Smooth muscle cell (in vitro differentiated cells): ENCODE results near the gene BATF. TPM values are rescaled to one million over a fixed set of nuclear protein-coding genes. Genes with fewer than 3 reads are reported as not detected.

ENCODE experiments used
- DNase-seq: peaks from one replicate; lab custom pipeline; 2025; ENCODE audit not compliant: unreplicated experiment; lab: John Stamatoyannopoulos, UW
- H2AFZ ChIP-seq: fragments of 200-600 bp; sonication (generic); 2 replicates; pipeline ENCODE4 v1.6.0; 2016; ENCODE audit warnings: antibody characterized with exemption, low read depth, mild to moderate bottlenecking
- H3F3A ChIP-seq: fragments of 200-600 bp; sonication (generic); 2 replicates; pipeline ENCODE4 v1.6.0; 2017; ENCODE audit warnings: antibody characterized with exemption, low read depth
- H3K27ac ChIP-seq: fragments of 200-600 bp; sonication (generic); 2 replicates; pipeline ENCODE4 v1.5.1; 2016; ENCODE audit warnings: low read depth, mild to moderate bottlenecking
- H3K27me3 ChIP-seq: fragments of 200-600 bp; sonication (generic); 2 replicates; pipeline ENCODE4 v1.6.1; 2016; ENCODE audit warnings: low read depth, mild to moderate bottlenecking
- H3K36me3 ChIP-seq: fragments of 200-600 bp; sonication (generic); 2 replicates; pipeline ENCODE4 v1.5.1; 2016; ENCODE audit warnings: low read depth
- H3K4me1 ChIP-seq: fragments of 200-600 bp; sonication (generic); 2 replicates; pipeline ENCODE4 v1.5.1; 2016; ENCODE audit warnings: low read depth
- H3K4me2 ChIP-seq: fragments of 200-600 bp; sonication (generic); 2 replicates; pipeline ENCODE4 v1.6.0; 2016; ENCODE audit warnings: mild to moderate bottlenecking
- H3K4me3 ChIP-seq: fragments of 200-600 bp; sonication (generic); 2 replicates; pipeline ENCODE4 v1.5.1; 2016; ENCODE audit warnings: mild to moderate bottlenecking
- H3K79me2 ChIP-seq: fragments of 200-600 bp; sonication (generic); 2 replicates; pipeline ENCODE4 v1.6.0; 2016; ENCODE audit warnings: low read depth, mild to moderate bottlenecking
- H3K9ac ChIP-seq: fragments of 200-600 bp; sonication (generic); 2 replicates; pipeline ENCODE4 v1.6.0; 2016; ENCODE audit warnings: low read depth
- H3K9me3 ChIP-seq: fragments of 200-600 bp; sonication (generic); replicated peaks from 2 replicates; pipeline ENCODE4 v1.5.1; 2016; ENCODE audit warnings: low read depth
- H4K20me1 ChIP-seq: fragments of 200-600 bp; sonication (generic); 2 replicates; pipeline ENCODE4 v1.6.0; 2016; ENCODE audit warnings: low read depth
- CTCF ChIP-seq: fragments of 200-600 bp; sonication (generic); IDR thresholded peaks from 2 replicates; pipeline ENCODE4 v1.5.1; 2017; ENCODE audit warnings: borderline replicate concordance, mild to moderate bottlenecking, antibody characterized with exemption; ENCODE audit not compliant: insufficient read depth, poor library complexity, severe bottlenecking
- WGBS: methylation state at CpG from one replicate; pipeline ENCODE4 v1.1.7; 2016; ENCODE audit warnings: low lambda C conversion rate; 5-methylcytosine and 5-hydroxymethylcytosine counted together
- polyA plus RNA-seq: library from polyadenylated mRNA; unstranded; fragments of >200 nt; fragmentation: Nextera tagmentation; extraction: Ambion mirVana; gene quantifications from 2 replicates; pipeline ENCODE4 v1.2.1, GENCODE V29; 2016
- total RNA-seq: library from RNA; depleted of rRNA; stranded (reverse); fragments of >200 nt; gene quantifications from 2 replicates; pipeline ENCODE4 v1.2.3, GENCODE V29; 2014

BATF gene
- total and polyA plus RNA-seq, 2 experiments from 2014 or later: not detected

- Histone ChIP-seq H3K9ac (no peak overlapping the region), H4K20me1 (no peaks in the 10 kb centered on the region), H3K27me3 (no peaks in the 10 kb centered on the region), H3F3A (no peaks in the 10 kb centered on the region), H3K79me2 (no peaks in the 10 kb centered on the region), H3K27ac (no peak overlapping the region), H3K36me3 (no peaks in the 10 kb centered on the region), H3K9me3 (no peaks in the 10 kb centered on the region), H2AFZ (no peak overlapping the region), H3K4me2 (no peak overlapping the region), H3K4me1 (no peaks in the 10 kb centered on the region), H3K4me3 (no peak overlapping the region)
- DNase-seq: no peak
- WGBS: 90% methylated on average over 8 of the region's 8 CpGs
- no peak for TF ChIP-seq CTCF
Observed at GRCh38 chr14:75527449-75528163, 5.3 kb downstream of the BATF start.

GRCh38 chr14:75531256-75531655 is 9.0 kb downstream of the BATF start:
- H3F3A ChIP-seq: peaks cover 8% of the 10 kb centered on the region
- H3K4me2 ChIP-seq: no peak overlapping the region
- no peaks in the 10 kb centered on the region for H3K9me3 ChIP-seq
- no peak overlapping the region for H3K4me3 ChIP-seq
- H3K36me3 ChIP-seq: no peaks in the 10 kb centered on the region
- H4K20me1 ChIP-seq: no peaks in the 10 kb centered on the region
- no peak overlapping the region for H3K9ac ChIP-seq
- TF ChIP-seq CTCF: no peak
- no peaks in the 10 kb centered on the region for H3K79me2 ChIP-seq
- H2AFZ ChIP-seq: no peak overlapping the region
- H3K27me3 ChIP-seq: no peaks in the 10 kb centered on the region
- 91% methylated on average over 3 of the region's 3 CpGs for WGBS
- no peak for DNase-seq
- no peak overlapping the region for H3K27ac ChIP-seq
- no peaks in the 10 kb centered on the region for H3K4me1 ChIP-seq

- Histone ChIP-seq H3K4me3 (no peak overlapping the region), H3K9ac (no peak overlapping the region), H2AFZ (no peak overlapping the region), H3K4me2 (no peak overlapping the region), H3F3A (peaks cover 9% of the 10 kb centered on the region), H3K4me1 (no peaks in the 10 kb centered on the region), H3K27ac (no peak overlapping the region), H3K9me3 (no peaks in the 10 kb centered on the region), H4K20me1 (no peaks in the 10 kb centered on the region), H3K79me2 (no peaks in the 10 kb centered on the region), H3K27me3 (no peaks in the 10 kb centered on the region), H3K36me3 (no peaks in the 10 kb centered on the region)
- TF ChIP-seq CTCF: no peak
- 69% methylated on average over 5 of the region's 5 CpGs for WGBS
- no peak for DNase-seq
Observed at GRCh38 chr14:75531660-75532317, 9.5 kb downstream of the BATF start.
